ENCODE measurements around the gene WDFY4.

DNA sequence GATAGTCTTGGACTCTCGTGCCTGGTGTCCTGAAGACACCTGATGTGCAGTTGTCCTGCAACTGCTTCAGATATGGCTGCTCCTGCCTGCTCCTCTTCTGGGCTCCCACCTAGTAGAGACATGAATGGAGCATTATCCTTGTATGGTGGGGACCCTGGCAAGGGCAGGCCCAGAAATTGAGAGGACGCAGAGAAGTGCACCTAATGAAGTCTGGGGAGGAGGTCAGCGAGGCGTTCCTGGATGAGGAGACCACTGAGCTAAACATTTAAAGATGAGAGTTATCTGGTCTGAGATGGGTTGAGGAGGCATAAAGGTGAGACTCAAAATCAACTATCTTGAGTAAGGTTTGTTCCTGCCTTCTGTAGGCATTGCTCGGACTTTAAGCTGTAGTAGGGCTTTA, 66.3 kb downstream of the WDFY4 start:
- TF ChIP-seq POLR2A (IDR thresholded peaks at IDR 0.05; ENCODE audit: low read length) (no peak), USF2 (IDR thresholded peaks at IDR 0.05) (no peak), RAD21 (conservative IDR thresholded peaks at IDR 0.05 in 1 of 2, IDR thresholded peaks at IDR 0.05 in 1 of 2) (no peak), CTCF (IDR thresholded peaks at IDR 0.05) (no peak), RNF2 (IDR thresholded peaks at IDR 0.05; ENCODE audit: borderline replicate concordance, low read depth) (no peak), SREBF2 (IDR thresholded peaks at IDR 0.05) (no peak)
- TF ChIP-seq, protein P1, sequence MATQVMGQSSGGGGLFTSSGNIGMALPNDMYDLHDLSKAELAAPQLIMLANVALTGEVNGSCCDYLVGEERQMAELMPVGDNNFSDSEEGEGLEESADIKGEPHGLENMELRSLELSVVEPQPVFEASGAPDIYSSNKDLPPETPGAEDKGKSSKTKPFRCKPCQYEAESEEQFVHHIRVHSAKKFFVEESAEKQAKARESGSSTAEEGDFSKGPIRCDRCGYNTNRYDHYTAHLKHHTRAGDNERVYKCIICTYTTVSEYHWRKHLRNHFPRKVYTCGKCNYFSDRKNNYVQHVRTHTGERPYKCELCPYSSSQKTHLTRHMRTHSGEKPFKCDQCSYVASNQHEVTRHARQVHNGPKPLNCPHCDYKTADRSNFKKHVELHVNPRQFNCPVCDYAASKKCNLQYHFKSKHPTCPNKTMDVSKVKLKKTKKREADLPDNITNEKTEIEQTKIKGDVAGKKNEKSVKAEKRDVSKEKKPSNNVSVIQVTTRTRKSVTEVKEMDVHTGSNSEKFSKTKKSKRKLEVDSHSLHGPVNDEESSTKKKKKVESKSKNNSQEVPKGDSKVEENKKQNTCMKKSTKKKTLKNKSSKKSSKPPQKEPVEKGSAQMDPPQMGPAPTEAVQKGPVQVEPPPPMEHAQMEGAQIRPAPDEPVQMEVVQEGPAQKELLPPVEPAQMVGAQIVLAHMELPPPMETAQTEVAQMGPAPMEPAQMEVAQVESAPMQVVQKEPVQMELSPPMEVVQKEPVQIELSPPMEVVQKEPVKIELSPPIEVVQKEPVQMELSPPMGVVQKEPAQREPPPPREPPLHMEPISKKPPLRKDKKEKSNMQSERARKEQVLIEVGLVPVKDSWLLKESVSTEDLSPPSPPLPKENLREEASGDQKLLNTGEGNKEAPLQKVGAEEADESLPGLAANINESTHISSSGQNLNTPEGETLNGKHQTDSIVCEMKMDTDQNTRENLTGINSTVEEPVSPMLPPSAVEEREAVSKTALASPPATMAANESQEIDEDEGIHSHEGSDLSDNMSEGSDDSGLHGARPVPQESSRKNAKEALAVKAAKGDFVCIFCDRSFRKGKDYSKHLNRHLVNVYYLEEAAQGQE (IDR thresholded peaks at IDR 0.05) = no peak
